Thyroid gland (tissue), 4 donors: ENCODE measurements around the gene TAF1B. TPM values are rescaled to one million over a fixed set of nuclear protein-coding genes. Genes with fewer than 3 reads are reported as not detected.

Experiments used
- DNase-seq, 2 donors: peaks; one replicate each; pipeline ENCODE4 v3.0.0-alpha.2; 2019
- H3K27ac ChIP-seq, 3 donors: fragments of 200-600 bp; sonication (generic); 1 replicate in 2 of 3; 2 replicates in 1 of 3; pipeline ENCODE4 v1.5.1; 2016 to 2019; ENCODE audit warnings: mild to moderate bottlenecking in 1 of 3, moderate library complexity in 1 of 3
- H3K27me3 ChIP-seq: fragments of 200-600 bp; sonication (generic); one replicate; pipeline ENCODE4 v1.5.1; 2019
- H3K36me3 ChIP-seq, 2 donors: fragments of 200-600 bp; sonication (generic); one replicate each; pipeline ENCODE4 v1.5.1; 2016 to 2019
- H3K4me1 ChIP-seq, 2 donors: fragments of 200-600 bp; sonication (generic); one replicate each; pipeline ENCODE4 v1.5.1; 2017 to 2019
- H3K4me3 ChIP-seq, 3 donors: fragments of 200-600 bp; sonication (generic); replicated peaks in 1 of 3; 1 replicate in 2 of 3; 2 replicates in 1 of 3; pipeline ENCODE4 v1.5.1; 2016; ENCODE audit warnings: mild to moderate bottlenecking in 1 of 3
- H3K9me3 ChIP-seq: fragments of 200-600 bp; sonication (generic); one replicate; pipeline ENCODE4 v1.5.1; 2017
- POLR2A ChIP-seq, 2 donors: fragments of 450-650 bp; IDR thresholded peaks; one replicate each; pipeline ENCODE4 v1.6.1; 2017; ENCODE audit warnings: antibody characterized with exemption in 2 of 2, mild to moderate bottlenecking in 2 of 2, moderate library complexity in 1 of 2
- WGBS, 2 donors: methylation state at CpG; one replicate each; pipeline ENCODE4 v1.1.5; 2017; 5-methylcytosine and 5-hydroxymethylcytosine counted together
- intact Hi-C: fragments of 100-400 bp; cut with DNase I; formaldehyde crosslinking; loops from one replicate; pipeline ENCODE4 v1.15.1; 2023
- total RNA-seq, 4 donors: library from RNA; depleted of rRNA; stranded (reverse); fragments of >200 nt; gene quantifications; one replicate each; pipeline ENCODE4 v1.2.3, GENCODE V29; 2016
- TF ChIP-seq, protein P1 (sequence below), 6 experiments: fragments of 200-600 bp in 3 of 6; fragments of 450-650 bp in 3 of 6; sonication (generic) in 3 of 6; IDR thresholded peaks; one replicate each; pipeline ENCODE4 v1.5.1; 2016 to 2019; ENCODE audit warnings: antibody characterized with exemption in 6 of 6, mild to moderate bottlenecking in 2 of 6, inconsistent platforms in 1 of 6, moderate library complexity in 1 of 6

Gene TAF1B
- total RNA-seq, 4 donors from 2014 or later: 18.6 to 33.9 (median 25.8) TPM

DNA sequence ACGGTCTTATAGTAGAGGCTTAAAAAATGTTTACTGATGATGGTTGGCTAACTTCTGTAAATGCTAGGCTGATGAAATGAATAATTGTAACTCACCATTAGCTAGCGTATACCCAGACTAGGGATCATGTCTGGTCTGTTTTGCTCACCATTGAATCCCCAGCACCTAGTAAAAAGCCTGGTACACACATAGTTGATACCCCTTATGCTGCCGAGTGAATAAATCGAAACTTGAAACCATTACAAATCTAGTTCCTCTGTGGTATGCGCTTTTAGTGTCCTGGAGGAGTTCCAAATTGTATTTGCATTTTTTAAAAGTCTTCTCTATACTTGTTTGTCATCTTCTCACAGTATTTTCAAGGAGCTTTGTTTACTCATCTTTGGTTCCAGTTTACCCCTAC lies 1.3 kb downstream of the TAF1B start:
- TF ChIP-seq POLR2A (IDR thresholded peaks at IDR 0.05): no peak
- TF ChIP-seq, protein P1, sequence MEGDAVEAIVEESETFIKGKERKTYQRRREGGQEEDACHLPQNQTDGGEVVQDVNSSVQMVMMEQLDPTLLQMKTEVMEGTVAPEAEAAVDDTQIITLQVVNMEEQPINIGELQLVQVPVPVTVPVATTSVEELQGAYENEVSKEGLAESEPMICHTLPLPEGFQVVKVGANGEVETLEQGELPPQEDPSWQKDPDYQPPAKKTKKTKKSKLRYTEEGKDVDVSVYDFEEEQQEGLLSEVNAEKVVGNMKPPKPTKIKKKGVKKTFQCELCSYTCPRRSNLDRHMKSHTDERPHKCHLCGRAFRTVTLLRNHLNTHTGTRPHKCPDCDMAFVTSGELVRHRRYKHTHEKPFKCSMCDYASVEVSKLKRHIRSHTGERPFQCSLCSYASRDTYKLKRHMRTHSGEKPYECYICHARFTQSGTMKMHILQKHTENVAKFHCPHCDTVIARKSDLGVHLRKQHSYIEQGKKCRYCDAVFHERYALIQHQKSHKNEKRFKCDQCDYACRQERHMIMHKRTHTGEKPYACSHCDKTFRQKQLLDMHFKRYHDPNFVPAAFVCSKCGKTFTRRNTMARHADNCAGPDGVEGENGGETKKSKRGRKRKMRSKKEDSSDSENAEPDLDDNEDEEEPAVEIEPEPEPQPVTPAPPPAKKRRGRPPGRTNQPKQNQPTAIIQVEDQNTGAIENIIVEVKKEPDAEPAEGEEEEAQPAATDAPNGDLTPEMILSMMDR (IDR thresholded peaks at IDR 0.05): no peak
- Histone ChIP-seq H3K9me3 (no peaks in the 10 kb centered on the region), H3K27me3 (no peaks in the 10 kb centered on the region), H3K36me3 (peaks cover 0 to 9% of the 10 kb centered on the region in 2 donors), H3K4me3 (no peak overlapping the region), H3K4me1 (peaks cover 5 to 10% of the 10 kb centered on the region in 2 donors), H3K27ac (no peak overlapping the region)
- WGBS, 2 donors: 52 to 53% methylated on average over 5 of the region's 5 CpGs
- DNase-seq: no peak
- intact Hi-C loops: no loop called here

GRCh38 chr2:9846554-9846953 lies 3.3 kb downstream of the TAF1B start:
- Histone ChIP-seq H3K4me1 (peaks cover 5 to 10% of the 10 kb centered on the region in 2 donors), H3K27me3 (no peaks in the 10 kb centered on the region), H3K9me3 (no peaks in the 10 kb centered on the region), H3K27ac (no peak overlapping the region), H3K4me3 (no peak overlapping the region), H3K36me3 (peaks cover 6 to 9% of the 10 kb centered on the region in 2 donors)
- TF ChIP-seq POLR2A (IDR thresholded peaks at IDR 0.05): no peak
- TF ChIP-seq, protein P1 (IDR thresholded peaks at IDR 0.05): no peak
- intact Hi-C loops: no loop called here
- DNase-seq: no peak

- intact Hi-C loops: no loop called here
- H3K4me3 ChIP-seq: no peak overlapping the region
- no peak for DNase-seq
- TF ChIP-seq, protein P1 (IDR thresholded peaks at IDR 0.05): no peak
- no peak for TF ChIP-seq POLR2A (IDR thresholded peaks at IDR 0.05)
- H3K27ac ChIP-seq: no peak overlapping the region
- peaks cover 6 to 9% of the 10 kb centered on the region in 2 donors for H3K36me3 ChIP-seq
- peaks cover 5 to 10% of the 10 kb centered on the region in 2 donors for H3K4me1 ChIP-seq
- no peaks in the 10 kb centered on the region for H3K9me3 ChIP-seq
- 84 to 85% methylated on average over 4 of the region's 4 CpGs for WGBS, 2 donors
- H3K27me3 ChIP-seq: no peaks in the 10 kb centered on the region
These were observed 3.9 kb downstream of the TAF1B start for GRCh38 chr2:9847140-9847539.

DNA sequence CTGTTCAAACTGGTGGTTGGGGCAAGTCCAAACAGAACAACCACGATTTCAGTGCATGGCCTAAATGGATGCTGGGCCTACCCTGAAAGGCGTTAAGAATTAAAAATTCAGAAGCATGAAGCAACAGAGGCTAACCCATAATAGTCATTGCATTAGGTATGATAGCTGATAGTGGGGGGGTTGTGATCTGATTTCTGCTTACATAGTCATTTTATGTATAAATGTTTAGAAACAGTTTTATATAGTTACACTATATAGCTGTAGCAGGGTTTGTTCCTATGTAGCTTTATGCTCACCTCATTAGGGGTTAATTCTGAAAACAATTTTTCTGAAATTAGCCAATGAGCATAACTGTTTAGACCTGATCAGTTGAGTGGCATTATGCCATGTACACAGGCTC lies 9.6 kb downstream of the TAF1B start:
- H3K4me3 ChIP-seq: no peak overlapping the region
- WGBS, 2 donors: 76 to 92% methylated on average over 2 of the region's 2 CpGs
- no peaks in the 10 kb centered on the region for H3K9me3 ChIP-seq
- no peak for DNase-seq
- intact Hi-C loops: no loop called here
- H3K36me3 ChIP-seq: peaks cover 20% of the 10 kb centered on the region in 2 donors
- no peak for TF ChIP-seq POLR2A (IDR thresholded peaks at IDR 0.05)
- TF ChIP-seq, protein P1 (IDR thresholded peaks at IDR 0.05): no peak
- no peak overlapping the region for H3K27ac ChIP-seq
- no peaks in the 10 kb centered on the region for H3K27me3 ChIP-seq
- H3K4me1 ChIP-seq: no peaks in the 10 kb centered on the region

GRCh38 chr2:9857814-9858729 lies 14.8 kb downstream of the TAF1B start:
- intact Hi-C loops: no loop called here
- 89 to 98% methylated on average over 5 to 7 of the region's 7 CpGs for WGBS, 2 donors
- Histone ChIP-seq H3K27me3 (no peaks in the 10 kb centered on the region), H3K27ac (no peak overlapping the region), H3K4me3 (no peak overlapping the region), H3K4me1 (no peaks in the 10 kb centered on the region), H3K36me3 (peaks cover 16 to 25% of the 10 kb centered on the region in 2 donors), H3K9me3 (no peaks in the 10 kb centered on the region)
- no peak for DNase-seq
- TF ChIP-seq POLR2A (IDR thresholded peaks at IDR 0.05): no peak
- TF ChIP-seq, protein P1 (IDR thresholded peaks at IDR 0.05): no peak
